GM21576 (cell line): Measurements from ENCODE around the gene FRMD6.

Experiments
- ATAC-seq: cut with Tn5 transposase; IDR thresholded peaks from one replicate; pipeline ENCODE4 v1.9.1; 2021; ENCODE audit warnings: mild to moderate bottlenecking, moderate library complexity; ENCODE audit not compliant: unreplicated experiment

FRMD6 gene

GRCh38 chr14:51651388-51652167 lies at the start of gene FRMD6:
Gene FRMD6, plus strand, starts transcription at chr14:51651910. Its CDS starts 37,927 bp downstream, at chr14:51689837.
- ATAC-seq = peak; percentile 72

DNA sequence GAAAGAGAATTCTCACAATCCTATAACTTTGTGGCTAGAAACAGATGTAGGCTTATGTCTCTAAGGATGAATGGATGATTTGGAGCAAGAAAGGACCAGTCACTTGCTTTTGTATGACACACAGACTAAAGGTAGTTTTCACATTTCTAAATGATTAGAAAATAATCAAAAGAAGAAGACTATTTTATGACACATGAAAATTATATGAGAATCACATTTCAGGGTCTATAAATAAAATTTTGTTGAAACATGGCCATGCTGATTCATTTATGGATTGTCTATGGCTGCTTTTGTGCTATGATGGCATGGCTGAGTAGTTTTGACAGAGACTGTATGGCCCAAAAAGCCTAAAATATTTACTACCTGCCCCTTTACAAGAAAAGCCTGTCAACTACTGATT lies 49.4 kb upstream of the FRMD6 start:
- no peak for ATAC-seq

GRCh38 chr14:51603495-51603894 lies 48.2 kb upstream of the FRMD6 start:
- no peak for ATAC-seq

GRCh38 chr14:51604073-51604472 lies 47.6 kb upstream of the FRMD6 start:
- ATAC-seq = no peak

DNA sequence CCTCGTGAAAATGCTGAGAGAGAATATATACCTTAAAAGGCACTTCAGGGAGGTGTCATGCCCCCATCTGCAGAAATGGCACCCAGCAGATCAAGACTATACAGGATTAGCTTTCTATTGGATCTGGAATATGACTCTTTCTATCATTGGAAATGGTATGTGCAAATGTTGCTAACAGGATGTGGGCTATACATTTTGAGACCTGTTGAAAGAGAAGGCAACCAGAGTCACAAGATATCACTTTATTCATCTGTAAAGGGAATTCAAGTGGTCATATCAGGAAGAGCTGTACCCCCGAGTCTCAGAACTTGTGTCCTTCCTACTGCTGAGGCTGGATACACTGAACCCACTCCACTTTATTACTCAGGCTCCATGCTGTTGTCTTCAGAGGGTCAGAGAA lies 46.1 kb upstream of the FRMD6 start:
- no peak for ATAC-seq

GRCh38 chr14:51607711-51608110 lies 44.0 kb upstream of the FRMD6 start:
- ATAC-seq = no peak

DNA sequence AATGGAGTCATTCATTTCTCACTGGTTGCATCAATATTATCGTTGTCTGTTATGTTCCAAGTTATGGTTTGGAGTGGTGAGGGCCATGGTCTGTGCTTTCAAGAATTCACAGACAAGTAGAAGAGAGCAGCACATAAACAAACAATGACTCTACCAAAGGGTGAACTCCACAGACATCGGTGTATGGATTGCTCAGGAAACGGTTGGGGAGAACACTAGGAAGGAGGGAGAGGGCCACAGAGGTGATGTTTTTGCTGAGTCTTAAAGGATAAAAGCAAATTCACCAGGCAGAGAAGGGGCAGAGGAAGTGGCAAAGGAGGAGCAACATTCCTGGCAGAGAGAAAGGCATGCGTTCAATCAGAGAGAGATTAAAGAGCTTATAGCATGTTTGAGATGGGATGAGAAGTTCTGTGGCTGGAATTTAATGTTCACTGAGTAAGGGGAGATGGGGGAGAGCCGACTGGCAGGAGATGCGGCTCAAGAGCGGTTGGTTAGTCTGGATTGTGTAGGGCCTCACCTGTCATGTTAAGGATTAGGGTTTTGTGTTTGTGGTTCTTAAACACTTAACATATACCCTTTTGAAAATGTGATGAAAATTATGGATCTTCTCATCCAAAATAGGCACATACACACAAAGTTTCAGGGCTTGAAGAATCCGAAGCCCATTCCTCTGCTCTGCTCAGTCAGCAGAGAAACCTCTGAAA lies 42.3 kb upstream of the FRMD6 start:
- ATAC-seq = no peak

DNA sequence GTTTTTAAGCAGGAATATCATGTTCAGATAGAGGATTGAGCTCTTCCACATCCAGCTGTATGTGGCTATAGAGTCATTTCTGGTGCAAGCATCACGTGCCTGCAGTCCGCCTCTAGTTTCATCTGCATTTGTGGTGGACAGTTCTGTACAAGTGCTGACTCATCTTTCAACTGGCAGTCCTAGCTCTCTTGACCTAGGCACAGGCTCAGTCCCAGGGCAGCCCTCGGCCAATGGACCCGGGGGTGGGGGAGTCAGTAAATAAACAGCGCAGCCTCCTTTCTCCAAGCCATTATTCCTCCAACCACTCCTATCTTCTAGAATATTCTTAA lies 41.8 kb upstream of the FRMD6 start:
- ATAC-seq = no peak

- ATAC-seq = no peak
Measured at GRCh38 chr14:51610771-51611170, 40.9 kb upstream of the FRMD6 start.

- ATAC-seq = no peak
Measured at GRCh38 chr14:51612449-51612848, 39.3 kb upstream of the FRMD6 start.

- ATAC-seq = no peak
Measured at GRCh38 chr14:51613416-51613815, 38.3 kb upstream of the FRMD6 start.

DNA sequence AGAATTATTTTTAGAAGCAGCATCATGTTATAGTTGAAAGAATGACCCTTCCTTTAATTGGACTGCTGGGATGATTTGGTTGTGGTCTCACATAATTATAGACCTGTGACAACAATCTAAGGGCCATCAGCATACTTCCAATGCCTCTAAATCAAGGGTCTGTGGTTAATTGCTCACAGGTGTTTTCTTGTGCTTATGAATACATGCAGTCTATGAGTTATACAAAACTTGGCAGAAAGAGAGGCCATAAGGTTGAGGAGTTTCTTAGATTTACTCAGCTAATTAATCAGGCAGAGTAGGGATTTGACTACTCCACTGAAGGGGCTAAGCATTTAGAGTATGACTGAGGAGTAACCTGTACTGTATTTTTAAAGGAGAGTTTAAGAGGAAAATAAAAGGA lies 37.0 kb upstream of the FRMD6 start:
- no peak for ATAC-seq

DNA sequence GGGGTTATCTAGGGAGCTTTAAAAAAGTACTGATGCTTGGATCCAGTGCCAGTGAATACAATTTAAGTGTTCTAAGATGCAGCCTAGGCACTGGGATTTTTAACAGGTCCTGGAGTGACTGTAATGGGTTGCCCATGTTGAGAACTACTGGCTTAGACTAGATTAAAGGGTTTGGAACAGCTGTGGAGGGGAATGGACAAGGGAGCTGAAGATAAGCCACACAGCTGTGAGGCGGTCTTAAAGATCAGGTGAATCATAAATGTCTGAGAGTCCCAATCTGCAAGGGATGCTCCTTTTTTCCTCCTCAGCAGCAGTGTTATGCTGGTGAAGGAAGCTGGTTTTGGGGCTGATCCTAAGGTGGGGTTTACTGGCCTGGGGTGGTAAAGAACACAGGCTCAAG lies 35.5 kb upstream of the FRMD6 start:
- ATAC-seq = no peak

DNA sequence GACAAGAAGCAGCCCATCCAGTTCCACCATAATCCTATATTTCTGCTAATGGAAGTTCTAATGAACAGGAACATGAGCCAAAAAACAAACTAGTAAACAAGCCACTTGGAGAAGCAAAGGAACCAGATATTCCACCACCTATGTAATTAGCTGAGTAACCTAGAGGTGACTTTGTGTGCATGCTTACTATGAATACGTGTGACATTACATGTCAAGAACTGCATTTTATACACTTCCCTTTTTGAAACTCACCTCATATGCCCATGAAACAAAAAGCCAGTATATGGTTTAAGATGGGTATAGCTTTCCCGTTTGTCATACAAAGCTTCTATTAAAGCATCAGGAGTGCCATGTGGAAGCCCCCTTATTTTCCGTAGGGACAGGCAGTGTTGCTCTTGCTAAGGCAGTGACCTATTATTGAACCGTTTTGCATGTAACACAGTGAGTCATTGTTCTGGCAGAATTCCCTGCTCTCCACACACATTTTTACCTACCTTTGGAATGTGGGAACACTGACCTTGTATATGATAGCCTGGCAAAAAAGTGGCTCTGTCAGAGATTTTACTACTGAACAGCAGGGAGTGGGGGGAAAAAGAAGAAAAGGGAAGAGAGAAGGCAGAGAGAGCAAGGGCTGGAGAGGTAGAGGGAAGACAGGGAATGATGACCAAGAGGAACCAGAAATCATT lies 34.8 kb upstream of the FRMD6 start:
- ATAC-seq = no peak

DNA sequence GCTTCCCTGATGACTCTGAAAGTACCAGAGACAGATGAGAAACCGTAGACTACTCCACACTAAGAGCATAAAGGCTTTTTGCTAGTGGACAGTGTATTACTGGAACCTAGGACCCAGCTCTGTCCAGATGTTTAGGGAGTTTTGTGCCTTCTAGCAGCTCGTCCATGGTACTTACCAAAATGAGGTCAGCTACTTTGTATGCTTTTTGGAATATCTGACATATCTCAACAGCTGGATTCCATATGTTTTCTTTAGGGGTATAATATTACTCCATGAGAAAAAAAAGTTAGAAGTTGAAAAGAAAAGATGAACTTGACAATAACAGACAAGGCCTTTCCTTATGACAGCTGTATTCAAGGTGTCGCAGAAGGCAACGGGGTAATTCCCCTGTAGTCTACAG lies 32.1 kb upstream of the FRMD6 start:
- ATAC-seq = no peak

DNA sequence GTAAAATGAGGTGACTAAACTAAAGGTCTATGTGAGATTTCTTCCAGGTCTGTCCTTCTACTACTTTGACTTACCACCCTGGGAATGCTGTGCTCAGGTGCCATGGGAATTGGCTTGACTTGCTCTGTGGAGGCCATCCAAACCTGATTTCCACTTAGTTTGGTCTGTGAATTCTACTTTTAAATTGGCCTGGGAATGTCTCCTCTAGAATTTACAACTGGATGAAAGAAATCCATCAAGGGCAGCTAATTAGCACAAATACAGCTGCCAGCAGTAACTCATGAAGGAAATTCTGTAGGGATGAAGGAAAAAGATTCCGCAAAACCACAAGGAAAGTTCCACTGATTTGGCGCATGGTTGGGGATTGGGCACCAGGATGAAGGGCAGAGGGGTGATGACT lies 31.7 kb upstream of the FRMD6 start:
- ATAC-seq = no peak

- no peak for ATAC-seq
Measured at GRCh38 chr14:51621654-51622053, 30.1 kb upstream of the FRMD6 start.

GRCh38 chr14:51622376-51622775 lies 29.3 kb upstream of the FRMD6 start:
- ATAC-seq = no peak

GRCh38 chr14:51624955-51625569 lies 26.6 kb upstream of the FRMD6 start:
- ATAC-seq = no peak

GRCh38 chr14:51626185-51626584 lies 25.5 kb upstream of the FRMD6 start:
- ATAC-seq = no peak

DNA sequence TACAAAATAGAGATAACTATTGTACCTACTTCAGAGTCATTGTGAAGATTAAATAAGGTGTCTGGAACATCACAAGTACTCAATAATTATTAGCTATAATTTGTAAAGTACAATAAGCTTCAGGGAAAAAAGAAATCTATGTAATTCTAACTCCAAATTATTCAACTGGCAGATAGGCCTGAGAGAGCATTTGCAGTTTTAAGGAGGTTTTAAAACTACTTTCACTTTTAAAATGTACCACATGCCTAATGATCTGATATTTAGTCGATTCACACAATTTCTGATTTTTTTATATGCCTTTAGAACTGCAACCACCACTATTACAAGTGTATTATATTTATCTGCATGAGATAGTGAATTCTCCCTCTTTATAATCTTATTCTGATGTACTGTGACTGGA lies 24.9 kb upstream of the FRMD6 start:
- no peak for ATAC-seq

GRCh38 chr14:51627313-51627712 lies 24.4 kb upstream of the FRMD6 start:
- no peak for ATAC-seq
